ENCODE data around the gene MRAS. TPM values are rescaled to one million over a fixed set of nuclear protein-coding genes. Genes with fewer than 3 reads are reported as not detected.

Gene MRAS
- total and polyA plus RNA-seq, 2 experiments from 2014 or later, result 16.5 to 17.9 TPM

- DNase-seq (ENCODE audit: low spot score), result no peak
- TF ChIP-seq EZH2 (IDR thresholded peaks at IDR 0.05; ENCODE audit: borderline replicate concordance) (no peak), CTCF (IDR thresholded peaks at IDR 0.05; ENCODE audit: poor library complexity) (no peak), EZH2phosphoT487 (IDR thresholded peaks at IDR 0.05; ENCODE audit: low read depth, severe bottlenecking, unreplicated experiment) (no peak)
- no peaks in the 10 kb centered on the region for H3K36me3 ChIP-seq (replicated peaks; ENCODE audit: insufficient read depth, low read depth)
- no peak overlapping the region for H3K27ac ChIP-seq
- WGBS (ENCODE audit: low lambda C conversion rate, missing lambda C conversion rate), result 99% methylated on average over 5 of the region's 5 CpGs
- no peak overlapping the region for H3K4me3 ChIP-seq
- H3K4me2 ChIP-seq, result no peak overlapping the region
- no peaks in the 10 kb centered on the region for H4K20me1 ChIP-seq (ENCODE audit: insufficient read depth, poor library complexity, severe bottlenecking)
- H3K27me3 ChIP-seq, result no peaks in the 10 kb centered on the region
- H3K9me2 ChIP-seq (replicated peaks; ENCODE audit: insufficient read depth), result no peaks in the 10 kb centered on the region
- H3K9me3 ChIP-seq (ENCODE audit: low read depth), result no peaks in the 10 kb centered on the region
- peaks cover 5% of the 10 kb centered on the region for H3K4me1 ChIP-seq (ENCODE audit: insufficient read depth)
- H3K79me2 ChIP-seq, result no peaks in the 10 kb centered on the region
- H2AFZ ChIP-seq, result no peak overlapping the region
Observed at GRCh38 chr3:138351916-138352550, 3.7 kb downstream of the MRAS start.

GRCh38 chr3:138354376-138354775 lies 6.0 kb downstream of the MRAS start:
- Histone ChIP-seq H3K9me2 (replicated peaks; ENCODE audit: insufficient read depth) (no peaks in the 10 kb centered on the region), H3K9me3 (ENCODE audit: low read depth) (no peaks in the 10 kb centered on the region), H3K27ac (no peak overlapping the region), H3K4me2 (no peak overlapping the region), H3K27me3 (no peaks in the 10 kb centered on the region), H3K36me3 (replicated peaks; ENCODE audit: insufficient read depth, low read depth) (no peaks in the 10 kb centered on the region), H3K4me3 (no peak overlapping the region), H4K20me1 (ENCODE audit: insufficient read depth, poor library complexity, severe bottlenecking) (no peaks in the 10 kb centered on the region), H2AFZ (no peak overlapping the region), H3K79me2 (no peaks in the 10 kb centered on the region), H3K4me1 (ENCODE audit: insufficient read depth) (peaks cover 5% of the 10 kb centered on the region)
- TF ChIP-seq EZH2phosphoT487 (IDR thresholded peaks at IDR 0.05; ENCODE audit: low read depth, severe bottlenecking, unreplicated experiment), result no peak
- DNase-seq (ENCODE audit: low spot score), result no peak

GRCh38 chr3:138355071-138355470 lies 6.7 kb downstream of the MRAS start:
- Histone ChIP-seq H3K4me2 (no peak overlapping the region), H3K4me1 (ENCODE audit: insufficient read depth) (peaks cover 8% of the 10 kb centered on the region), H3K9me2 (replicated peaks; ENCODE audit: insufficient read depth) (no peaks in the 10 kb centered on the region), H4K20me1 (ENCODE audit: insufficient read depth, poor library complexity, severe bottlenecking) (no peaks in the 10 kb centered on the region), H3K79me2 (no peaks in the 10 kb centered on the region), H3K9me3 (ENCODE audit: low read depth) (no peaks in the 10 kb centered on the region), H3K4me3 (no peak overlapping the region), H3K36me3 (replicated peaks; ENCODE audit: insufficient read depth, low read depth) (no peaks in the 10 kb centered on the region), H3K27me3 (no peaks in the 10 kb centered on the region), H2AFZ (no peak overlapping the region), H3K27ac (no peak overlapping the region)
- no peak for TF ChIP-seq EZH2 (IDR thresholded peaks at IDR 0.05; ENCODE audit: borderline replicate concordance)
- TF ChIP-seq EZH2phosphoT487 (IDR thresholded peaks at IDR 0.05; ENCODE audit: low read depth, severe bottlenecking, unreplicated experiment), result no peak
- TF ChIP-seq CTCF (IDR thresholded peaks at IDR 0.05; ENCODE audit: poor library complexity), result no peak
- no peak for DNase-seq (ENCODE audit: low spot score)
- WGBS (ENCODE audit: low lambda C conversion rate, missing lambda C conversion rate), result 83% methylated on average over 3 of the region's 3 CpGs

- Histone ChIP-seq H3K9me2 (replicated peaks; ENCODE audit: insufficient read depth) (no peaks in the 10 kb centered on the region), H3K79me2 (no peaks in the 10 kb centered on the region), H2AFZ (no peak overlapping the region), H3K36me3 (replicated peaks; ENCODE audit: insufficient read depth, low read depth) (no peaks in the 10 kb centered on the region), H3K27me3 (no peaks in the 10 kb centered on the region), H3K4me1 (ENCODE audit: insufficient read depth) (peaks cover 8% of the 10 kb centered on the region), H3K4me3 (no peak overlapping the region), H3K4me2 (no peak overlapping the region), H4K20me1 (ENCODE audit: insufficient read depth, poor library complexity, severe bottlenecking) (no peaks in the 10 kb centered on the region), H3K9me3 (ENCODE audit: low read depth) (no peaks in the 10 kb centered on the region), H3K27ac (no peak overlapping the region)
- no peak for DNase-seq (ENCODE audit: low spot score)
- no peak for TF ChIP-seq EZH2 (IDR thresholded peaks at IDR 0.05; ENCODE audit: borderline replicate concordance)
- TF ChIP-seq CTCF (IDR thresholded peaks at IDR 0.05; ENCODE audit: poor library complexity), result no peak
- TF ChIP-seq EZH2phosphoT487 (IDR thresholded peaks at IDR 0.05; ENCODE audit: low read depth, severe bottlenecking, unreplicated experiment), result no peak
- WGBS (ENCODE audit: low lambda C conversion rate, missing lambda C conversion rate), result 84% methylated on average over 7 of the region's 7 CpGs
Observed at GRCh38 chr3:138356730-138357405, 8.5 kb downstream of the MRAS start.
